Kasumi-1 (cell line): Measurements from ENCODE around the gene IQCK.
"Not testable (repeated sequence)": the region's sequence is repeated elsewhere in the genome, so short reads cannot be mapped to it uniquely, and the experiment has no call there.

Experiments
- DNase-seq, 2 experiments: peaks; one replicate each; lab custom pipeline; 2025; lab: John Stamatoyannopoulos, UW

The IQCK gene

DNA sequence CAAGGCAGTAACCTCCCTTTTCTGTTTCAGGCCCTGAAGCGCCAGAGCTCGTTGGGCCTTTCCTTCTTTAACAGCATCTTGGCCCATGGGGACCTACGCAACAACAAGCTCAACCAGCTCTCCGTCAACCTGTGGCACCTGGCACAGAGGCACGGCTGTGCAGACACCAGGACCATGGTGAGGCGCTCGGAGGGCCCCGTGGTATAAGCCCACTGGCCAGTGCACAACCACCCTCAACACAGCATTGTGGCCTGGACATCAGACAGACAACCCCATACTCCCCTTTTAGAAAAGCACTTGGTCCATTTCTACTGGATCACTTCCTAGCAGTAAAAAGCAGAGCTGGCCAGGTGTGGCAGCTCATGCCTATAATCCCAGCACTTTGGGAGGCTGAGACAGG lies 18.6 kb upstream of the IQCK start:
- no peak for DNase-seq

DNA sequence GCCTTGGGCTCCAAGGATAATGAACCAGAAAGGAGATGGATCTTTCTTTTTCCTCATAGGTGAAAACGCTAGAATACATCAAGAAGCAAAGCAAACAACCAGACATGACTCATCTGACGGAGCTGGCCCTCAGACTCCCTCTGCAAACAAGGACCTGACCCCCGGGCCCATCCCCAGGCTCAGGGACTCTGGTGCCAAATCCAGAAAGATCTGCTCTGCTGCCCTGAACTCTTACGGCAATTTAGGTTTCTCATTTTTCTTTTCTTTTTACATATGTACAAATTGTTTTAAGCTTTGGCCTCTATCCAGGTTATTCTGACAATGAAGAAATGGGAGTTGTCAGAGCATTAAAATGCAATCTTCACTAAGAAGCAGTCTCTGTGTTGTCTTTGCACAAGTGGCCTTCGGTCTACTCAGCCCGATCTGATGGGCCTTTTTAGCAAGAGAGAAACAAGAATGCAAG lies 17.7 kb upstream of the IQCK start:
- DNase-seq = no peak

DNA sequence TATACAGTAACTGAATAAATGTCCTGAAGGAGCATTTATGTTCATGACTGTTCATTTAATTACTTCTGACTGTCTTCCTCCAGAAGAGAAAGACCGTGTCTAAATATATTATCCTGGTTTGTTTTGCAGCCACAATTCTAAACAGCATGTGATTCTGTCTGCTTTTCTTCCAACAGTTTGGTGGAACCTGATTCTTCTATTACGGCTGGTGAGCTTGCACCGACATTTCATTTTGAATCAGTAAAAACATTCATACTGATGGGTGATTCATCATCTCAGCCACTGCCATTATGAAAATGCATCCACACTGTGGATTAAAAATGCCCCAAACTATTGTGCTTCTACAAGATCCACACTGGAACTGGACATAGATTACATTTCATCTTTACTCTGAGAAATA lies 17.0 kb upstream of the IQCK start:
- no peak for DNase-seq

DNA sequence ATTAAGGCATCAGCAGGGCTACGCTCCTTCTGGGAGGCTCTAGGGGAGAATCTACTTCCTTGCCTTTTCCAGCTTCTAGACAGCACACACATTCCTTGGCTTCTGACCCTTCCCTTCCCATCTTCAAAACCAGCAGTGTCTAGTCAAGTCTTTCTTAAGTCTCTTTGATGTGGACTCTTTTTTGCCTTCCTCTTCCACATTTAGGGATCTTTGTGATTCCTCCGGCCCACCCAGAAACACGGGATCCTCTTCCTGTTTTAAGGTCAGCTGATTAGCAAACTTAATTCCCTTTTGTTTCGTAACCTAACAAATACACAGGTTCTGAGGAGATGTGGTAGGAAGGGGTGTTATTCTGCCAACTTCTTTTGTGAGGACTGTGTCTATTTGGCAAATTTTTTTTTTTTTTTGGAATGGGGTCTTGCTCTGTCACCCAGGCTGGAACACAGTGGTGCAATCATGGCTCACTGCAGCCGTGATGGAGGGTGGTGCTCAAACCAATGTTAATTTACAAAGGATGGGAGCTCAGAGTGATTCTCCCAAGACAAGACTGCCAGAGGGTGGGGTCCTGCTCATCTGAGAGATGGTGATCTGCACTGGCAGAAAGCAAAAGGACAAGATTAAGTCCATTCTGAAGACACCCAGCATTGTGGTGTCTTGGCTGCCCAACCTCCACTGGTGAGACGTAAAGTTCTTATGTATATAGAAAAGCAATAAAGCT lies 14.7 kb upstream of the IQCK start:
- DNase-seq = no peak

DNA sequence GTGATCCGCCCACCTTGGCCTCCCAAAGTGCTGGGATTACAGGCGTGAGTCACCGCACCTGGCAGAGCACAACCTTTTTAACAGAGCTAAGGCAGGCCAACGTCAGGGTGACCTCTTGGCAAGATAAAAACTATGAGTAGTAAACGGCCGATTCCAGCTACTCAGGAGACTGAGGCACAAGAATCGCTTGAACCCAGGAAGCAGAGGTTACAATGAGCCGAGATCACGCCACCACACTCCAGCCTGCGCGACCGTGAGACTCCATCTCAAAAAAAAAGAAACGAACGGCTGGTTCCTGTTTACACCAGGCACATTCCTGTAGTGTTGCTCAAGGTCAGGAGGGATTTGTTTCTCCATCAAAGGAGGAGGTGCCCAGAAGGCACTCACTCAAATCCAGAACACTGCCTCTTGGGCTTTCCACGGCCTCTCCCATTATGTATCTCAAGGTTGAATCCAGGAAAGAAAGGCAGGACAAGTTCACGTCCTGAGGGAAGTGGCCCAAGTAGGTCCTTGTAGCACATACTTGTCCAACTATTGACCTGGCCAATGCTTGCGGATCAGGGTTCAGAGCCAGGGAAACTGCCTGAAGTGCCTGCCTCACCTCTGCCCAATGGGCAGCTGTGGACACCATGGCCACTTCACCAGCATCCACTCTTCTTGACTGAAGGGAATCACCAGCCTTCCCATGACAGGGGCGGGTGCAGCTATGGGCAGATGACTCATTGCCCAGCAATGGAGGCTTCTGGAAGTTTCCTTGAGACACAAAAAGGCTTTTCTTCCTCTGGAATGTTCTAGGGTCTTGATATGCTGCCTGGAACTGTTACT lies 13.5 kb upstream of the IQCK start:
- DNase-seq = no peak

DNA sequence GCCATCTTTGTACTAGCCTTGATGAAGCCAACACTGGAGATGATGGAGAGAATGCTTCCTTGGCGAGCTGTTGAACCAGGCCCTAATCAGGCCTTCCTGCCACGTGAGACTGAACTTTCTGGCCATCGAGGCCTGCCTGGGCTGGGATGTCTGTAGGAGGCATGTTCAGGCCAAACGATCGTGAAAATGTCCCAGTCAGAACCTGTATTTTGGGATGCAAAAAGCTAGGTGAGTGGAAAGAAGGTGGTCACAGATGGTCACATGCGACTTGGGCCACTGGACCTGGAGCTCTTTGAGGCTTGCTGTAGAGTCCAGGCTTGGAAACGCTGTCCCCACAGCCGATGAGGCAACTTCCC lies 12.9 kb upstream of the IQCK start:
- no peak for DNase-seq

DNA sequence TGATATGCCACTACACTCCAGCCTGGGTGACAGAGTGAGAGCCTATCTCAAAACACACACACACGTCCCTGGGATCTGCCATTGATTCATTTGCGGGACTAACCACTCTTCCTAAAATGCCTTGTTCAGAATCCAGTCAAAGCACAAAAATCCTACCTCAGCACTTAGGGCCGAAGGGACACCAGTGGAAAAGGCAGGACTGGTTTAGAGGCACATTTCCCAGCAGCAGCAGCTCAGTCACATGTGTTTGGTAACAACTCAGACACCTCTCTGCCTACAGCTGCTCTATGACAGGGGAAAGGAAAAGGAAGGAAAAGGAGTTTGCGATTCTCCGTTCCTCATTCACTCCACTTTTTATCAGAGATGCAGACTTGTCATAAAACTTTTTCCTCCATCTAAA lies 12.2 kb upstream of the IQCK start:
- no peak for DNase-seq

DNA sequence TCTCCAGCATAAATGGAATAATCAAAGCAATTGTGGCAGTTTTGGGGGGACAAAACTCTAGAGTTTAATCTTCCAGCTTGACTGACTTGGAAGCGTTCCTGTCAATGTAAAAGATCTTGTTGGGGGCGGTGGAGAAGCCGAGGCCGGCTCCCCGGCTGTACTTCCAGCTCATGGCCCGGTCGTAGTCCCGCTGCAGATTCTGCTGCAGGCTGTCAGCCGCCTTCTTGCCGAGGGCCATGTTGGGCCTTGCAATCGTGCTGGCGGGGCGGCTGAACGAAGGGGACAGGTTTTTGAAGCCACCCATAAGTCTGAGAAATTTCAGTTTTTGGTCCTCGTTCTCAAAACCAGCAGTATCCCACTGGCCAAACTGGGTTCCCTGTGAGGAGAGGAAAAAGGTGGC lies 11.2 kb upstream of the IQCK start:
- no peak for DNase-seq

DNA sequence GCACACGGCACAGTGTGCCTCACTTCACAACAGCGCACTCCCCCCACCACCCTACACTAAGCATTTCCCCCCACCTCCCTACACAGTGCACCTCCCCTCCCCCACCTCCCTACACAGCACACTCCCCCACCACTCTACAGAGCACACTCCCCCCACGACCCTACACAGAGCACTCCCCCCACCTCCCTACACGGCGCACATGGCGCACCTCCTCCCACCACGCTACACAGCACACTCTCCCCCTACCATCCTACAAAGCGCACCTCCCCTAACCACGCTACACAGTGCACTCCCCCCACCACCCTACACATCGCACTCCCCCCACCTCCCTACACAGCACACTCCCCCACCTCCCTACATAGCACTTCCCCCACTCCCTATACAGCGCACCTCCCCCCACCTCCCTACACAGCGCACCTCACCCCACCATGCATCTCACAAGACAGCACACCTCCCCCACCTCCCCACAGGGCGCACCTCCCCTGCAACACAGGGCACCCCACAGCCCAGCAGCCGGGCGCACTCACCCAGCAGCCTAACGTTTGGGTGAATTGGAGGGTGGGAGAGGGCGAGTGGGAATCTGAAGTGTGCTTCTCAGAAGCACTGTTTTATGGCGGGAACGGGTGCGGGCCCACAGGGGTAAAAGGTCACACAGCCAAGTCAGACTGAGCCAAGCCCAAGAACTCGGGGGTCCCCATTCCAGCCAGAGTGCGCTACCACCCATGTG lies 10.3 kb upstream of the IQCK start:
- no peak for DNase-seq

DNA sequence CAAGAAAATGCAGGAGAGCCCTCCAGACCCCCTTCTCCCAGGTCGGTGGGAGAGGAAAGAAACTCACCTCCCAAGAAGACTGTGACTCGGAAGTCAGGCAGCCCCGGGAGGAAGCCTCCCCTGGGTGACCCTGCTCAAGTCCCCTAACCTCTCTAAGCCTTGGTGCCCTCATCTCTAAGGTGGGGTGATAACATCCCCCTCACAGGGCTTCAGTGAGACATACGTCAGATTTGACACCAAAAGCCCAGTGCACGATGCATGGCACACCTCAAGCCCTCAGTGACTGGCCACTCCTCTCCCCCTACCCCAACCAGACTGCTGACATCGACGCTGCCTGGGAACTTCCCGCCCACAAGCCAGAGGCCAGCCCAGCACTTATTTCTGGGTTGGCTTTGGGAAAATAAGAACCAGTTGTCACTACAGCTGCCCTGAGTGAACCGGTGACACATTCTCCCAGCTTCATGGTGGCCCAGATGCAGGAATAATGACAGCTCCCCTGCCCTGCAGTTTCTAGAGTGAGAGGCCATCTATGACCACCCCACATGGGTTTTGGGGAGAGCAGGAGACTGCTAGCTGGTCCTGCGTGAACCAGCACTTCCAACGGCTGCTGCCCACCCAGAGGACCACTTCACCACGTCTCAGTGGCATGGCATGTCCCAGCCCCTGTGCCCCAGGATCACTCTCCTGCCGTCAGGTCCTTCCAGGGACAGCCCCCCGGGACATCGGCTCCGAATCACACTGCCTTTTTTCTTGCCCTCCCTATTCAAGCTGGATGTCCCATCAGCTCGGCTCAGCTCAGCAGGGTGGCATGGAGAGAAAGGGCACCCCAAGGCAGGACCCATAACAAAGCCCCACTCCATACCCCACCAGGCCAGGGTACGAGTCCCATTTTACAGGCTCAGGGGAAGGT lies 9.5 kb upstream of the IQCK start:
- DNase-seq = no peak

DNA sequence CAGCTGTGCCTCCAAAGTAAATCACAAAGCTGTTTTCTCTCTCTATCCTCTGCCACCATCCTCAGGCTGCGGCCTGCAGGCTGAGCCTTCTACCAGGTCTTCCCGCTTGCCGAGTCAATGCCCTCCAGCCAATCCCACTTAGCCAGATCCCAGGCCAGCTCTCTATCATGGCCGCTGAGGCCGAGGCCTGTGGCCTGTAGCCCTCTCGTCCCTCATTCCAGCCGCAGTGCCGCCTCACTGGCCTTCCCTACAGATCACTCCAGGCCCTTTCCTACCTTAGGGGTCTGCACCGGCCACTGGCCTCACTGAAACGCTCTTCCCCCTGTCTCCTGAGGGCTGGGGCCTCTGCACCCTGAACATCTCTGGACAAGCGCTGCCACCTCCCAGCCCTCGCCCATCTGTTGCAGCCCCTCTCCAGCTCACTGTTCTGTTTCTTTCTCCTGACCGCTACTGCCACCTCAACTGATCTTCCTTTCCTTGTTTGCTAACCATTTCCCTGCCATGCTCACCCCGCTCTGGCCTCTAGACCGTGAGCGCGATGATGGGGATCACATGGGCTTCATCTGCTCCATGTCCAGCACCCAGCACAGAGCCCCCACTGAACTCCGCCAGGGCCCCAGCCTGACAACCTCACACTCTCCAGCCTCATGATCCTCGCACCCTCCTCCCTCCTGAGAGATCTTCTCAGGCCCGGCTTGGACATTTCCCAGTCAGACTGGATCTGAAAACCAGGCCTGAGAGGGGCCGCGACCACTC lies 8.5 kb upstream of the IQCK start:
- no peak for DNase-seq

DNA sequence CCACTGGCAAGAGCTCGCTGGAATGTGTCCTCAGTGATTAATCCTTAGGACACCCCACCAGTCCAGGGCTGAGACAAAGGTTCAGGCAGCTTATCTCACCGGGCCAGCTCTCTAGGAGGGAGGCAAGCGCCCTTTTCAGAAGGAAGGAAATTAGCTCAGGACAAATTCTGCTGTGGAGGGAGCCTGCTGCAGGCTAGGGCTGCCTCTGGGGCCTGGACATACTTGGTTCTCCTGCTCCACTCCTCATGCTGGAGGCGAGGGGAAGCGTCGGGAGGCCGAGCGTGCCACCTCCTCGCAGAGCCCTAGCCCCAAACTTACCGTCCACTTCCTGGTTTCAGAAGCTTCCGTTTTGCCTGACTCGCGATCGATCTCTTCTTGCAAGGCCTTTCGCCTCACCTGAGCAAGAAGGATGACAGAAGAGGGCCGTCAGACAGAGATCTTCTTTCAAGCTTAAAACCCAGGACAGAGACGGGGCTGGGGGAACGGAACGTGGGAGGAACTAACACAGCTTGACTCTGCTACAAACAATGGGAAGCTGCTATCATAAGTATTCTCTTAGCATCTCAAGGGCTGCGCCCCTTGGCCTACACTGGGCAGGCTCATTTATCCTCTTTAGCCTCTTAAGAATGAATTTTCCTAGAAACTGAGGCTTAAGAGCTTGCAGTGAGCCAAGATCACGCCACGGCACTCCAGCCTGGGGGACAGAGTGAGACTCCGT lies 7.7 kb upstream of the IQCK start:
- no peak for DNase-seq

DNA sequence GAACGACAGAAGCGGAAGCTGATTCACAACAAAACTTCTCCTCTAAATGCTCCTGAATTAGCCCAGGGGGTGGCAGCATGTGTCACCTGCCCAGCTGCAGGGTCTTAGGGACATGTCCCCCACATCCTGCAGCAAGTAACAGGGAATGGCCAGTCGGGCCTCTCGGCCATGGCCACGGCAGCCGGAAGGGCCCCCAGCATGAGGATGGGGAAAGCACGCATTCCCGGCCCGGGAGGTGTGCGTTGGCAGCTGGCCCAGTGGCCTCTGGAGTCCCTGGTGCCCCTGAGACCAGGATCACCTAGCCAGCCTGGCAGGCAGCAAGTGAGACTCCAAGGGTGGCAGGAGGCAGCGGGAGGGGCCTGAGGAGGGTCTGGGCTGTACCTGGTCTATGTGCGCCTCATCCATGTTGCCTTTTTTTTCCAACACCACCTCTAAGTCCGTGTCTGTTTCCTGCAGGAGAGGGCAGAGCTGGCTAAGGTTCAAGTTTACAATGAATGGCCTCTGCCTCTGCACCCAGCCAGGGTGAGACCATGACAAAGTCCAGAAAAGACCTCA lies 7.0 kb upstream of the IQCK start:
- no peak for DNase-seq

DNA sequence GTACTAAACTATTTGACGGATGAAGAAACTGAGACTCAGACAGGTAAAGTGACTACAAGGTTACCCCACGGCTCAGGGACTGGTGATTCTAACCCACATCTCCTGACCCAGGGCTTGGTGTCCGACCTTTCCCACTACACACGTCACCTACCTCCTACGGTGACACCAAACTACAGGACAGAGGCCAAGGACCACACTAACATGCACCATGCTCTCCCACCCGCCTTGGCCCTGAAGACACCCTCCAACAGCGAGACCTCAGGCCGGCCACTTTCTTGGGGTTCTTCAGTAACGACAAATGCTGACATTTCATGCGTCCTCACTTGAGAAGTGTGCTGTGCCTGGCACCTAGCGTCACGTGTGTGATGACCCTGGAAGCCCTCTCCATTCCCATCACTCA lies 6.4 kb upstream of the IQCK start:
- no peak for DNase-seq

DNA sequence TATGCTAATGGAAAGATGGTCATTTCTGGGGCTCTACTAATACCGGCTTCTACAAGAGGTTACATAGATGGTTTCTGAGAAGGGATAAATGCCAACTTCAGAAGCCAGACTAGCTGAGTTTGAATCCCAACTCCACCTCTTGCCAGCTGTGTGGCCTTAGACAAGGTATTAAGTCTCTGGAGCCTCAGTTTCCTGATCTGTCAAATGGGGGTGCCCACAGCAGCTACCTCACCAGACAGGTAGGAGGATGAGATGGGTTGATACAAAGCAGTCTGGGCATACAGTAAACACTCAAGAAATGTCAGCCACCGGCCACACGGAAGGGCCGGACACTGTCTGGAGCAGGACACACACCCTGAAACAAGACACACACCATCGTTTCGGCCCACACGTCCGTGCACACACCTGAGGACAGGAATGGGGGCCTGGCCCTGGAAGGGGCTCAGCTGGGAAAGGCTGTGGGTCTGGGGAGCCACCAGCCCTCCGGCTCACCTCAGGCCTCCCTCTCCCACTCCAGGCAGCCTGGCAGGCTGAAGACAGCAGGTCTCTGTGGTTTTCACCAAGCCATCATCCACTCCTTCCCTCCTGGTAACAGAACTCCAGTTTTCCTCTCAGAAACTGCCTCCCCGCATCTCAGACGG lies 5.5 kb upstream of the IQCK start:
- DNase-seq = no peak

DNA sequence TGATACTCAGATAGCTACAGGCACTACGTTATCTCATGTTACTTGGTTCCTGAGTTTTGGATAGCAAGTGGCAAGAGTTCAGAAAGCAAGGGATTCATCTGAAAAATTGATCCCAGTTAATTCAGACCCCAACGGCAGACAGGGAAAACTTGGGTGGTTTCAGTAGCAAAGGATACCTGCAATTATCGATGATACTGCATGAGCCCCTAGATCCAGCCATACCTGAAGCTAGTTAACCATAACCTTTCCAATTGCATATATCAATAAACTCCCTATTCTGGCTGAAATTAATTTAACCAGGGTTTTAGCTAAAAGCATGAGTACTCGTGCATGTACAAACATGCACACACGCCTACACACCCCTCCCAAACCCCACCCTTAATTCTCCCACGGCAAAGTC lies 4.4 kb upstream of the IQCK start:
- no peak for DNase-seq

DNA sequence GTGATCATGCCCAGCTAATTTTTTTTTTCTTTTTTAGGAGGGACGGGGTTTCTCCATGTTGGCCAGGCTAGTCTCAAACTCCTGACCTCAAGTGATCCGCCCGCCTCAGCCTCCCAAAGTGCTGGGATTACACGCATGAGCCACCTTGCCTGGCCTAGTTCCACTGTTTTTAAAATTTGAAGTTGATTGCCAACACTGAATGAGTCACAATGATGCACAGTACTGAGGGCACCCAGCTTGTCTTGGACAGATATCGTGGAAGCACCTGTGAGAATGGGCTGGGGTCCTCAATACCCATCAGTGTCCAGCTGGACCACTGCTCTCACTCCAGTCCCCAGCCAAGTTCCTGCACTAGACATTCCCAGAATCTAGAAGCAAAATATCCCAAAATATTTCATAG lies 2.5 kb upstream of the IQCK start:
- no peak for DNase-seq

DNA sequence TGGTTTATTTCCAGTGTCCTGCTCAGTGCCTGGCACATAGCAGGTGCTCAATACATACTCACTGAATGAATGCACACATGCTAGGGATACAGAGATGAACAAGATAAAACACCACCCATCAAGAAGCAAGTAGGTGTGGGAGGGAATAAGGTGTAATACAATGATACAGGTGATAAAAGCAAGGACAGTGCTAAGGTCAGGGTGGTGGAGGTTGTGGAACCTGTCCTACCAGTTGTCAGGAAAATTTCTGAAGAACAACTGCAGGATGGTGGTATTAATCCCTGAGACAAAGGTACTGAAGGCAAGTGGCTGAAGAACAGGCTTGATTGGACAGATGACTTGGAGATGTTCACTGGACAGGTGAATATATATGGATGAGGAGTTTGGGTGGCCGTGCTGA lies 1.9 kb upstream of the IQCK start:
- DNase-seq = no peak

DNA sequence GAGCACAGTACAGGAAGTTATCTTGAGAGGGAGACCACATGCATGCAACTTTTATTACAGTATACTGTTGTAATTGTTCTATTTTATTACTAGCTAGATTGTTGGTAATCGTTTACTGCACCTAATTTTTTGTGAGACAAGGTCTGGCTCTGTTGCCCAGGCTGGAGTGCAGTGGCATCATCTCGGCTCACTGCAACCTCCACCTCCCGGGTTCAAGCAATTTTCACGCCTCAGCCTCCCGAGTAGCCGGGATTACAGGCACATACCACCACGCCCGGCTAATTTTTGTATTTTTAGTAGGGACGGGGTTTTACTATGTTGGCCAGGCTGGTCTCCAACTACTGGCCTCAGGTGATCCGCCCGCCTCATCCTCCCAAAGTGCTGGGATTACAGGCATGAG lies 1.3 kb upstream of the IQCK start:
- DNase-seq = not testable (repeated sequence)

DNA sequence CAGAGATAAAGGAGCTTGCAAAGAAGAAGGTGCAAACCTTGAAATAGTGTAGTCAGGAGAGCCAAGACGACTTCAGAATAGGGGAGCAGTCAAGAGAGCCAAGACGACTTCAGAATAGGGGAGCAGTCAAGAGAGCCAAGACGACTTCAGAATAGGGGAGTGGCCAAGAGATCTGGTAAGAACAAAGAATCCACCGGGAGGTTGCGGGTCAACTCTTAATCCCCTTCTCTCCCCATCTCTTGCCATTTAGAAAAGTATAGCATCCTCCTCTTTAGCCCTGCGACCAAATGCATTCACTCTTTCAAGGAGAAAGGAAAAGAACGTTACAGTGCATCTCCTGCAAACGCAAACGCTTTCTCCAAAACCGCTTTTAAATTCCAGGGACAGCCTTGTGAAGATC lies 757 bp upstream of the IQCK start:
- peak in 1 of 2 experiments; percentile 4 for DNase-seq
